ENCODE data around the gene CLDN5. TPM values are rescaled to one million over a fixed set of nuclear protein-coding genes. Genes with fewer than 3 reads are reported as not detected.
"Not testable (repeated sequence)": the region's sequence is repeated elsewhere in the genome, so short reads cannot be mapped to it uniquely, and the experiment has no call there.

Gene CLDN5
- total RNA-seq, 1 donor from 2014 or later, result 7.0 TPM

DNA sequence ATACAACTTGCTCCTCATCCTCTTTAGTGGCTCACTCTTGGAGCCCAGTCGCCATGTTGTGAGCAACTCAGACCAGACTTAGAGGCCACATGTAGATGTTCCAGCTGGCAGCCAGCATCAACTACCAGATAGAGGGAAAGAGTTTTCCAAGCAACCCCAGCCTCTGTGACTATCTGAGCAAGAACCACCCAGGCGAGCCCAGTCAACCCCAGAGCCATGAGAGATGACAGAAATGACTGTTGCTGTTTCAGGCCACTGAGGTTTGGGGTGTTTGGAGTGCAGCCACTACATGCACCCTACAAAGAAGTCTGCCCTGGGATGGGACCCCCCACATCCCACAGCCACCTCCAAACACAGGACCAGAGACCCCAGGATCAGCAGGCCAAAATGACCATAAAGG, 24.8 kb upstream of the CLDN5 start:
- no peak for DNase-seq (ENCODE audit: low read depth)

DNA sequence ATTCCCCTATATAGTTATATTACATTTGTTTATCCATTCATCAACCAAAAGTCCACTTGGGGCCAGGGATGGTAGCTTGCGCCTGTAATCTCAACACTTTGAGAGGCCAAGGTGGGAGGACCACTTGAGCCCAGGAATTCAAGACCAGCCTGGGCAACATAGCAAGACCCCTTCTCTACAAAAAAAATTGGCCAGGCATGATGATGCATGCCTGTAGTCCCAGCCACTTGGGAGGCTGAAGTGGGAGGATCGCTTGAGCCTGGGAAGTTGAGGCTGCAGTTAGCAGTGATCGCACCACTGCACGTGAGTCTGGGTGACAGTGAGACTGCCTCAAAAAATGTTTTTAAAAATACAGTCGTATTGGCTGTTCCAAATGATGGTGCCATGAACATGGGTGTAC, 24.2 kb upstream of the CLDN5 start:
- not testable (repeated sequence) for DNase-seq (ENCODE audit: low read depth)

DNA sequence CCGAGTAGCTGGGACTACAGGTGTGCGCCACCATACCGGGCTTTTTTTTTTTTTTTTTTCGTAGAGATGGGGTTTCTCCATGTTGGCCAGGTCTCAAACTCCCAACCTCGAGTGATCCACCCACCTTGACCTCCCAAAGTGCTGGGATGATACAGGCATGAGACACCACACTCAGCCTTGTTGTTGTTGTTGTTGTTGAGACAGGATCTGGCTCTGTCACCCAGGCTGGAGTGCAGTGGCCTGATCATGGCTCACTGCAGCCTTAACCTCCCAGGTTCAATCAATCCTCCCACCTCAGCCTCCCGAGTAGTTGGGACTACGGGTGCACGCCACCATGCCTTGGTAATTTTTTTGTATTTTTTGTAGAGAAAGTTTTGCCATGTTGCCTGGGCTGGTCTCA, 23.4 kb upstream of the CLDN5 start:
- DNase-seq (ENCODE audit: low read depth), result no peak

DNA sequence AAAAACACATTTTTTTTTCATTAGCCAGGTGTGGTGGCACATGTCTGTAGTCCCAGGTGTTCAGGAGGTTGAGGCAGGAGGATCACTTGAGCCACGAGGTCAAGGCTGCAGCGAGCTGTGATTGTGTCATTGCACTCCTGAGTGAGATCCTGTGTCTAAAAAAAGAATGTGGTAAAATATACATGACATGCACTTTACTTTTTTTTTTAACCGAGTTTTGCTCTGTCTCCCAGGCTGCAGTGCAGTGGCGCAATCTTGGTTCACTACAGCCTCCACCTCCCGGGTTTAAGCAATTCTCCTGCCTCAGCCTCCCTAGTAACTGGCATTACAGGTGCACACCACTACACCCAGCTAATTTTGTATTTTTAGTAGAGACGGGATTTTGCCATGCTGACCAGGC, 22.5 kb upstream of the CLDN5 start:
- no peak for DNase-seq (ENCODE audit: low read depth)

DNA sequence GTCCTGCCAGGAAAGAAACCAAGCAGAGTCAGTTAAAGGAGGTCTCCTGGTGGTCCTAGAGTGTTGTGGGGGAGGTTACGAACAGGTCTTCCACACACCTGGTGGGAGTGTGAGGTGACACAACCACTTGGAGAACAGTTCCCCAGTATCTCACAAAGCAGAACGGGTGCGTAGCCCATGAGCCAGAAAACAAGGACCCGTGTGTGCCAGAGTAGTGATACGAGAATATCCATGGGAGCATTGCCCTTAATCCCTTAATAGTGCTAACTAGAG, 21.7 kb upstream of the CLDN5 start:
- no peak for DNase-seq (ENCODE audit: low read depth)

DNA sequence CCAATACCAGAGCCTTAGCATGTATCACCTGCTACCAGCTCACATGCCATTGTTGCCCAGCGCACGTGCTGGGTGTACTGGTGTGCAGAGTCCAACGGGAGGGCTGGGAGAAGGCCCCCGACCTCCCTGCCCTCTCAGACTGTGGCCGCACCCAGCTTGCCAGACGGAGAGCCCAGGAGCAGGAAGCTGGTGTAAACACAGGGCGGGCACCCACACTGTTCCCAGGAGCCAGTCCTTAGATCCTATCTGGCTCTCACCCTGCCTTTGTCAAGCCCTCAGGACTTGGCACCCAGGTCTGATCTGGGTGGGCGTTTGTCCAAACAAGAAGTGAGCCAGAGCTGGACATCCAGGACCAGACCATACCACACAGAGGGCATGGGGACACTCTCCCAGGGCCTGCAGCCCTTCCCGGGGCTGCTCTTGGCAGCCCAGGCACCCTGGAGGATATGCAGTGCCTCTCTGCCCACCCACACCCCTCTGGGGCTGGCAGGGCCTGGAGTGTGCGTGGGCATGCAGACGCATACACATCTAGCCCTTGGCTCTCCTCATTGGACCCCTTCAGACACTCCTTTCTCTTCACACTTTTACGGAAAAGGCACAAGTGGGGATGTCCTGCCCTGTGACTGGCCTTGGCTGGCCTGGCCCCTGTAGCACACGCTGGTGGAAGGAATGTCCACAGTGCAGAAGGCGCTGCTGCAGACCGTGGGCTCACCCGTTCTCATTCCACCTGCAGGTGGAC, 19.9 kb upstream of the CLDN5 start:
- DNase-seq (ENCODE audit: low read depth), result no peak

DNA sequence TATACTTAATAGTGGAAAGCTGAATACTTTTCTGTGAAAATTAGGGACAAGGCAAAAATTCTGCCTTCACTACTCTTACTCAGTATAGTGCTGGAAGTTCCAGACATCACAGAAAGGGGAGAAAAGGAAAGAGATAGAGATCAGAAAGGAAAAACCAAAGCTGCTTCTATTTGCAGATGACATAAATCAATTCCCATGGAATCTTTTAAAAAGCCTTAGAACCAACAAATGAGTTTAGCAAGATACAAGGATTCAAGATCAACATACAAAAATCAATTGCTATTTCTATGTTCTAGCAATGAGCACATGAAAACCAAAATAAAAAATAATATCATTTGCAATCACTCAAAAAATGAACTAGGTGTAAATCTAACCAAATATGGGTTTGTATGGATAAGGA, 16.2 kb upstream of the CLDN5 start:
- DNase-seq (ENCODE audit: low read depth), result no peak

DNA sequence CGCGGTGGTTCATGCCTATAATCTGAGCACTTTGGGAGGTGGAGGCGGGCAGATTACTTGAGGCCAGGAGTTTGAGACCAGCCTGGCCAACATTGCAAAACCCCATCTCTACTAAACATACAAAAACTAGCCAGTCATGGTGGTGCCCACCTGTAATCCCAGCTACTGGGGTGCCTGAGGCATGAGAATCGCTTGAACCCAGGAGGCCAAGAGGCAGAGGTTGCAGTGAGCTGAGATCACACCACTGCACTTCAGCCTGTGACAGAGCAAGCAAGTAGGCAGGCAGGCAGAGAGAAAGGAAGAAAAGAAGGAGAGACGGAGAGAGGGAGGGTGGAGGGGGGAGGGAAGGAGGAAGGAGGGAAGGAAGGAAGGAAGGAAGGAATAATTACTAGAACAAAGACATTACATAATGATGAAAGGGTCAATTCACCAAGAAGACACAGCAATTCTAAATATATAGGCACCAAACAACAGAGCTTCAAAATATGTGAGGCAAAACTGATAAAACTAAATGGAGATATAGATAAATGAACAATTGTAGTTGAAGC, 13.8 kb upstream of the CLDN5 start:
- DNase-seq (ENCODE audit: low read depth), result no peak

DNA sequence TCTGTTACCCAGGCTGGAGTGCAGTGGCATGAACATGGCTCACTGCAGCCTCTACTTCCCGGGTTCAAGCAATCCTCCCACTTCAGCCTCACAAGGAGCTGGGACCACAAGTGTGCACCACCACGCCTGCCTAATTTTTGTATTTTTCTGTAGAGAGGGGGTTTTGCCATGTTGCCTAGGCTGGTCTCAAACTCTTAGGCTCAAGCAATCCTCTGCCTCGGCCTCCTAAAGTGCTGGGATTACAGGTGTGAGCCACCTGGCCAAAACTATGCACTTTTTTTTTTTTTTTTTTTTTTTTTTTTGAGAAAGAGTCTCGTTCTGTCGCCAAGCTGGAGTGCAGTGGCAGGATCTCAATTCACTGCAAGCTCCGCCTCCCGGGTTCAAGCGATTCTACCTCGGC, 12.4 kb upstream of the CLDN5 start:
- no peak for DNase-seq (ENCODE audit: low read depth)

DNA sequence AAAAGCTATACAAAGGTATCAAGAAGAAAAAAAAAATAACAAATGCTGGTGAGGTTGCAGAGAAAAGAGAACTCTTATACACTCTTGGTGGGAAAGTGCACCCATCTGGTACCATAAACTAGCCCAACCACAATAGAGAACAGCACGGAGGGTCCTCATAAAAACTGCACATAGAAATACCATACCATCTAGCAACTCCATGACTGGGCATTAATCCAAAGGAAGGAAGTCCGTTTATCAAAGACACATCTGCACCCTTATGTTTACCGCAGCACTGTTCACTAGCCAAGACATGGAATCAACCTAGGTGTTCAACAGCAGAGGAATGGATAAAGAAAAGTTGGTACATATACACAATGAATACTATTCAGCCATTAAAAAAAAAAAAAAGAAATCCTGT, 10.8 kb upstream of the CLDN5 start:
- DNase-seq (ENCODE audit: low read depth), result no peak

DNA sequence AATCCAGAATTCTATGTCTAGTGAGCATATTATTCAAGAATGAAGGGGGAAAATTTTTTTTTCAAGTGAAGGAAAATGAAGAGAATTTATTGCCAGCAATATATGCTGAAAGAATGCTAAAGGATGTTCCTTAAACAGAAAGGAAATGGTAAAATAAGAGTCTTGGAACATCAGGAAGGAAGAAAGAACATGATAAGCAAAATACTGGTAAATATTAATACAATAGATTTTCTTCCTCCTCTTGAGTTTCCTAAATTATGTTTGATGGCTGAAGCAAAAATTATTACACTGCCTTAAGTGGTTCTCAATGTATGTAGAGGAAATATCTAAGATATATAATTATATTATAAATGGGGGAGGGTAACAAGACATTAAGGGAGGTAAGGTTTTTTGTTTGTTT, 9.6 kb upstream of the CLDN5 start:
- DNase-seq (ENCODE audit: low read depth), result no peak

DNA sequence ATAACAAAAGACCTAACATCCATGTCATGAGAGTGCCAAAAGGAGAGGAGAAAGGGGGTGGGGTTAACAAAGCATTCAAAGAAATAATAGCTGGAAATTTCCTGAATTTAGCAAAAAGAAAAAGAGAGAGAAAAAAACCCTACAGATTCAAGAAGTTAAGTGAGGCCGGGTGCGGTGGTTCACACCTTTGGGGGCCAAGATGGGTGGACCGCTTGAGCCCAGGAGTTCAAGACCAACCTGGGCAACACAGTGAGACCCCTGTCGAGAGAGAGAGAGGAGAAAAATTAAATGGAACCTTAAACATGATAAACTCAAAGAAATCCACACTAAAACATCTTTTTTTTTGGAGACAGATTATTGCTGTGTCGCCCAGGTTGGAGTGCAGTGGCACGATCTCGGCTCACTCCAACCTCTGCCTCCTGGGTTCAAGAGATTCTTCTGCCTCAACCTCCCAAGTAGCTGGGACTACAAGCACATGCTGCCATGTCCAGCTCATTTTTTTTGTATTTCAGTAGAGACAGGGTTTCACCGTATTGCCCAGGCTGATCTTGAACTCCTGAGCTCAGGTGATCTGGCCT, 8.9 kb upstream of the CLDN5 start:
- no peak for DNase-seq (ENCODE audit: low read depth)

DNA sequence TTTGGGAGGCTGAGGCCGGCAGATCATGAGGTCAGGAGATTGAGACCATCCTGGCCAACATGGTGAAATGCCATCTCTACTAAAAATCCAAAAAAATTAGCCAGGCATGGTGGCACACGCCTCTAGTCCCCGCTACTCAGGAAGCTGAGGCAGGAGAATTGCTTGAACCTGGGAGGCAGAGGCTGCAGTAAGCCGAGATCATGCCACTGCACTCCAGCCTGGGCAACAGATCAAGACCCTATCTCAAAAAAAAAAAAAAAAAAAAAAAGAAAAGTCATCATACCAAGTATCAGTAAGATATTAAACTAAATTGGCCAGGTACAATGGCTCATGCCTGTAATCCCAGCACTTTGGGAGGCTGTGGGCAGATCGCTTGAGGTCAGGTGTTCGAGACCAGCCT, 7.1 kb upstream of the CLDN5 start:
- DNase-seq (ENCODE audit: low read depth), result not testable (repeated sequence)

DNA sequence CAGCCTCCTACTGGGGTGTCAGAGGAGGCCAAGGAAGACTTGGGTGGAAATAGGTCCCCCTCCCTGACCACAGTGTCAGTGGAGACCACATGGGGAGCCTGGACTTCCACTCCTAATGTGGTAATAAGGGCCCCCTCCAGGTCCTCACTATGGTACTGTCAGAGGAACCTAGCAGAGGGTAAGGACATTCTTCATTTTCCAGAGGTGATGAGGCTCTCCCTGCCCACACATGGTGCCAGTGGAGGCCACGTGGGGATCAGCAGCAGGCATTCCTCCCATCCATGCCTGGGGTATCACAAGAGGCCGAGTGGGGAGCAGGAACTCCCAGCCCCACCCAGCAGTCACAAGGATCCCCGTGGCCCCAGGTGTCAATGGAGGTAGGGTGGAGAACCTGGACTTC, 6.5 kb upstream of the CLDN5 start:
- no peak for DNase-seq (ENCODE audit: low read depth)

DNA sequence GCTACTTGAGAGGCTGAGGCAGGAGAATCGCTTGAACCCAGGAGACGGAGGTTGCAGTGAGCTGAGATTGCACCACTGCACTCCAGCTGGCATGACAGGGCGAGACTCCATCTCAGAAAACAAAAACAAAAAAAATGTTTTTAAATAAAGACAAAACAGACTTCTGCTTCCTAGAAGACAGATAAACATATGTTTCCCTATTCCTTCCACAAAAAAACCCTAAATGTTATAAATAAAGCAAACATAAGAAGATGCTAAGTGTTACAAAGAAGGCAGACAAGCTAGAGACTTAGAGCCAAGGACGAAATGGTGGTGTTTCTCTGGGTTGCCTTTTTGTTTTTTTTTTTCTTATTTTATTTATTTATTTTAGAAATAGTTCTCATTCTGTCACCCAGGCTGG, 5.6 kb upstream of the CLDN5 start:
- no peak for DNase-seq (ENCODE audit: low read depth)

DNA sequence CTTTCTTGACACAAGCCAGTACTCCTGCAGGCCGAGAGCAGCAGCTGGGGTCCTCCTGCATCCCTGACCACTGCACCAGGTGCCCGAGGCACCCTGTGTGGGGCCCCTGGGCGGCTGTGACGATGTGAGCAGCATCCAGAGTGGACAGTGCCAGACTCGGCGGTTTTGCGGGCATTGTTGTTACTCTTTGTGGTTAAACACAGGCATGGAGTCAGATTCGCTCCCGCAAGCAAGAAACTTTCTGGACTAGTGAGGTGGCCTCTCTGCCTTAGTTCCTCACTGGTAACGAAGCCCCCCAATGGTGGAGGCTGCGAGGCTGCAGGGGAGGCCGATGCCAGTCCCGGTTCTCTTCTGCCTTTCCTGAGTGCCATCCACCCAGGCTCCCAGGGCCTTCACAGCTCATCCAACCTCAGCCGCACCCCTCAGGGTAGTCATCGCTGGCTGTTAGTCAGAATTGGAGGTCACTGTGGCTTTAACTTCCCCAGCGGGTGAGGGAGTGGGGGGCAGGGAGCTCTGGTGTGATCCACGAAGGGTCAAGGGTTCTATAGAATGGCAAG, 3.7 kb upstream of the CLDN5 start:
- peak; percentile 90 for DNase-seq (ENCODE audit: low read depth)

DNA sequence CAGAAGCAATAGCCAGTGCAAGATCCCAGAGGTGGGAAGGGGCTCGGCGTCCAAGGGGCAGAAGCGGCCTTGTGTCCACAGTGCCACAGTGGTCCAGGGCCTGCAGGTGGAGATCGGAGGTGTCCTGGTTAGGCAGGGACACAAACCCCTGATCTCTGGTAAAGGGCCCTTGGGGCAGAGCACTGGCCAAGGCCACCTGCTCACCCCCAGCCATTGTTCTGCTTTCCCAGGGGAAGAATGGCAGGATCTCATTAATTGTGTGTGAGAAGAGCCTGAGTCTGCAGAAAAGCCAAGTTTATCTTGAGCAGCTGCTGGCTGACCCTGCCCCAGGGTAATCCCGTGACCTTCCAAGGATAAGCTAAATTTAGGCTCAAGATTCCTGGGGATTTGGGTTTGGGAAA, 3.1 kb upstream of the CLDN5 start:
- DNase-seq (ENCODE audit: low read depth), result peak; percentile 77

DNA sequence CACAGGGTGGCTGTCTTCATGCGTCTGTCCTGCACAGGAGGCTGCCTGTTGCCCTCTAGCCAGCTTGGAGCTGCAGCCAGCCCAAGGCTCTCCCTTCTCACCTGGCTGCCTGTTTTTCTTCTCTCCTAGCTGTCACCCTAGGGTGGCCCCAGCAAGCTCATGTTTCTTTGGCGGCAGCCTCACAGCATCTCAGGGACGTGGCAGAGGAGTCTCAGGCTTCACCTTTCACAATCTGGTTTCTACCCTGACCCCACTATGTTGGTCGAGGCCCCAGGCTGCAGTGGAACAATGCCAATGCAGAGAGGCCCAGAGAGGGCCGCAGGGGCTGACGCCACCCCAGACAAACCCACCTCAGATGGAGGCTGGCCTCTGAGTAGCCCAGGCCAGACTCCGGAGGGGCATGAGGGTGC, 2.5 kb upstream of the CLDN5 start:
- no peak for DNase-seq (ENCODE audit: low read depth)

DNA sequence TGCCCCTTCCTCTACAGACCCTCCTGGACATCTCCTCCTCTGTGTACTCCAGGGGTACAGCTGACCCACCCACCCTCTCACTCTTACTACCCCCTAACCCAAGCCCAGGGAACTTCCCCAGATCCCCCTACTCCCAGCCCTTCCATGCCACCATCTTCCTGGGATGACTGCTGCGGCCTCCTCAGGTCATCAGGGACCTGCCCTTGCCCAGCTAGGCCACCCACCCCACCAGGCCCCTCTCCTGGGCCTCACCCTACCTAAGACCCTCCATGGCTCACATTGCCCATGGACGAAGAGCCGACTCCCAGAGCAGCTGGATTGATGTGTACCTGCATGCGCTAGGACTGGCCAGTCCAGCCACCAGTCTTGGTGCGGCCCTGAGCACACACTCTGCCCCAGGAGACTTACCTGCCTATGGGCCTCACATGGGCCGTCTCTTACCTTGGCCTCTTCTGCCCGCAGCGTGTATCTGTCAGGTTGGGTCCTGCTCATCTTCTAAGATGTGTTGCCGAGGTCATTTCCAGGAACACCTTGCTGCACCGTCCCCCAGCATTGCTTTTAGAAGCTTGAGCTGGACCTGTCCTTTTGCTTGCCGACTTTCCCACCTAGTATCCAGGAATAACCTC, 2.0 kb upstream of the CLDN5 start:
- DNase-seq (ENCODE audit: low read depth), result no peak

DNA sequence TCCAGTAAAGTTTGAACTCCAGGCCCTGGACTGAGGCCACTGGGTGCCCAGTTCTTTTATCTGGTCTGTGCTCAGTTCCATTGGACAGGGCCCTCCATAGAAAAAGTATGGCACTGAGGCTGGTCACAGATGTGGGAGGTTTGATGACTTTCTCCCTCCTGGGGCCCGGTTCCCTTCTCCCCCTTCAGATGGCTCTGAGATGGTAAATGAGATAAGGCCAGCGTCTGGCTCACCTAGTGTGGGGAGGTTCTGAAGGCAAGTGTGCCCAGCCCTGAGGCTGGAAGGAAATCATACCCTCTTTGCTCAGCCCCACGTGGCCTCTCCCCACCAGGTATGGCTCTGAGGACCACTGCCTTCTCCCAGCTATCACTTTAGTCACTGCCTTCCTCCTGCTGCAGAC, 1.5 kb upstream of the CLDN5 start:
- DNase-seq (ENCODE audit: low read depth), result no peak

DNA sequence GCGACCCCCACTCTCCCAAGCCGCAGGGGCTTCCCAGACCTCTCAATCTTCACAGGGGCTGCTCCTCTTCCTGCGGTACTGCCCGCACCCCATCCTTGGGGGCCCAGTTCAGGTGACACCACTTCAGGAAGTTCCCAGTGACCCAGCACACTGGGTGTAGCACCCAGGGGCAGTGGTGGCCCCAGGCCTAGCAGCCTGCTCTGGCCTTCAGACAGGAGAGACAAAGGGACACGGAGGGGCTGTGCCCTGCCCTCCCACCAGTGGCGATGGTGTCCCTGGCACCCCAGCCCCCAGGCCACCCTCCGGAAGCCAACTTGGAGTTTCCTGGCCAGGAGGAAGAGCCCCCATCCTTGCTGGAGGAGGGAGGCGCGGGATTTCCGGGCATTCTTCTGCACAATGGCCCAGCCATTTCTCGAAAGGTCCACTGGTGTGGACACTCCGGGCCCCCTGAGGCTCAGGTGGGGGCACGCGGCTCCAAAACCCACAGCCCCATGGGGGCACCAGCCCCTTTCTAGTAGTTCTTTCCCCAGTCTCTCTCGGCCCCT, 978 bp upstream of the CLDN5 start:
- DNase-seq (ENCODE audit: low read depth), result no peak
